Stimulated activated CD4-positive, alpha-beta T cell treated with anti-CD3 and anti-CD28 coated beads, TNF-alpha, amount 100 ng/mL, for 48 hours (primary cell): Measurements from ENCODE around the gene CHN2.

ENCODE experiments used
- DNase-seq, 3 donors: peaks; one replicate each; pipeline ENCODE4 v3.0.0-alpha.2; 2020; ENCODE audit warnings: low read depth in 3 of 3

CHN2 gene

GRCh38 chr7:29282819-29283414 is 88.3 kb downstream of the CHN2 start:
- no peak for DNase-seq

- DNase-seq: no peak
Observed at GRCh38 chr7:29284696-29285443, 90.3 kb downstream of the CHN2 start.

GRCh38 chr7:29285444-29285793 is 90.8 kb downstream of the CHN2 start:
- peak in 1 of 3 donors; percentile 14 for DNase-seq

- DNase-seq: no peak
Observed at GRCh38 chr7:29285861-29286260, 91.3 kb downstream of the CHN2 start.

- no peak for DNase-seq
Observed at GRCh38 chr7:29287366-29287765, 92.8 kb downstream of the CHN2 start.

GRCh38 chr7:29288181-29289091 is 93.9 kb downstream of the CHN2 start:
- DNase-seq: no peak

- no peak for DNase-seq
Observed at GRCh38 chr7:29289156-29290021, 94.8 kb downstream of the CHN2 start.

GRCh38 chr7:29290829-29291228 is 96.3 kb downstream of the CHN2 start:
- no peak for DNase-seq

GRCh38 chr7:29291723-29292618 is 97.4 kb downstream of the CHN2 start:
- no peak for DNase-seq

GRCh38 chr7:29292886-29293658 is 98.5 kb downstream of the CHN2 start:
- no peak for DNase-seq

- DNase-seq: no peak
Observed at GRCh38 chr7:29296421-29296820, 101.8 kb downstream of the CHN2 start.

GRCh38 chr7:29297194-29297890 is 102.8 kb downstream of the CHN2 start:
- DNase-seq: no peak

GRCh38 chr7:29299086-29299485 is 104.5 kb downstream of the CHN2 start:
- no peak for DNase-seq

- no peak for DNase-seq
Observed at GRCh38 chr7:29300026-29300480, 105.5 kb downstream of the CHN2 start.

GRCh38 chr7:29300649-29301048 is 106.1 kb downstream of the CHN2 start:
- no peak for DNase-seq

GRCh38 chr7:29302666-29303395 is 108.3 kb downstream of the CHN2 start:
- DNase-seq: no peak

- no peak for DNase-seq
Observed at GRCh38 chr7:29304756-29305155, 110.2 kb downstream of the CHN2 start.

GRCh38 chr7:29306319-29306991 is 111.9 kb downstream of the CHN2 start:
- no peak for DNase-seq
